Uterus (tissue), 2 donors: Measurements from ENCODE around the gene SEC24A.

Source experiments
- CTCF ChIP-seq, 4 experiments: fragments of 200-600 bp in 2 of 4; fragments of 450-650 bp in 2 of 4; sonication (generic) in 2 of 4; IDR thresholded peaks; one replicate each; pipeline ENCODE4 v1.5.1; 2016 to 2019; ENCODE audit warnings: antibody characterized with exemption in 4 of 4, mild to moderate bottlenecking in 2 of 4, moderate library complexity in 1 of 4
- POLR2A ChIP-seq, 2 donors: fragments of 450-650 bp; IDR thresholded peaks; one replicate each; pipeline ENCODE4 v1.6.1; 2016; ENCODE audit warnings: antibody characterized with exemption in 2 of 2, mild to moderate bottlenecking in 1 of 2, moderate library complexity in 1 of 2

DNA sequence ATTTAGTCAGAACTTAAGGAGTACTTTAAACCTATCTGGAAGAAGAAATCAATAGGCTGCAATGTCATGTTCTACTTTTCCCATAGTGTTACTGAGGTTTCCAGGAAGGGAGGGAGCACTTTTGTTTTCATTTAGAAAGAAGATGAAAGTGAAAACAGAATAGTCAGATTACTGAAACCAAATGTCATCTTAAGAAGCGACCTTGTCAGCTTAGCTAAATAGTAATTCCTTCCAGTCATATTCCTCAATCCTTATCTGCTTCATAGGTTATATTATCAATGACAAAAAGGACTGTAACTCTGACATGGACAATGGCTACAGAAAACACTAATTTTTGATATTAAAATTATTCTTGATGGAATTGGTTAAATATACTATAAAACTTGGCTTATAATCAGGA lies 43.7 kb upstream of the SEC24A start:
- TF ChIP-seq CTCF (IDR thresholded peaks at IDR 0.05) (no peak), POLR2A (IDR thresholded peaks at IDR 0.05) (no peak)
